Smooth muscle cell (in vitro differentiated cells): ENCODE results near the gene ZNRF3. TPM values are rescaled to one million over a fixed set of nuclear protein-coding genes. Genes with fewer than 3 reads are reported as not detected.

Experiments
- DNase-seq: peaks from one replicate; lab custom pipeline; 2025; ENCODE audit not compliant: unreplicated experiment; lab: John Stamatoyannopoulos, UW
- H2AFZ ChIP-seq: fragments of 200-600 bp; sonication (generic); 2 replicates; pipeline ENCODE4 v1.6.0; 2016; ENCODE audit warnings: antibody characterized with exemption, low read depth, mild to moderate bottlenecking
- H3F3A ChIP-seq: fragments of 200-600 bp; sonication (generic); 2 replicates; pipeline ENCODE4 v1.6.0; 2017; ENCODE audit warnings: antibody characterized with exemption, low read depth
- H3K27ac ChIP-seq: fragments of 200-600 bp; sonication (generic); 2 replicates; pipeline ENCODE4 v1.5.1; 2016; ENCODE audit warnings: low read depth, mild to moderate bottlenecking
- H3K27me3 ChIP-seq: fragments of 200-600 bp; sonication (generic); 2 replicates; pipeline ENCODE4 v1.6.1; 2016; ENCODE audit warnings: low read depth, mild to moderate bottlenecking
- H3K36me3 ChIP-seq: fragments of 200-600 bp; sonication (generic); 2 replicates; pipeline ENCODE4 v1.5.1; 2016; ENCODE audit warnings: low read depth
- H3K4me1 ChIP-seq: fragments of 200-600 bp; sonication (generic); 2 replicates; pipeline ENCODE4 v1.5.1; 2016; ENCODE audit warnings: low read depth
- H3K4me2 ChIP-seq: fragments of 200-600 bp; sonication (generic); 2 replicates; pipeline ENCODE4 v1.6.0; 2016; ENCODE audit warnings: mild to moderate bottlenecking
- H3K4me3 ChIP-seq: fragments of 200-600 bp; sonication (generic); 2 replicates; pipeline ENCODE4 v1.5.1; 2016; ENCODE audit warnings: mild to moderate bottlenecking
- H3K79me2 ChIP-seq: fragments of 200-600 bp; sonication (generic); 2 replicates; pipeline ENCODE4 v1.6.0; 2016; ENCODE audit warnings: low read depth, mild to moderate bottlenecking
- H3K9ac ChIP-seq: fragments of 200-600 bp; sonication (generic); 2 replicates; pipeline ENCODE4 v1.6.0; 2016; ENCODE audit warnings: low read depth
- H3K9me3 ChIP-seq: fragments of 200-600 bp; sonication (generic); replicated peaks from 2 replicates; pipeline ENCODE4 v1.5.1; 2016; ENCODE audit warnings: low read depth
- H4K20me1 ChIP-seq: fragments of 200-600 bp; sonication (generic); 2 replicates; pipeline ENCODE4 v1.6.0; 2016; ENCODE audit warnings: low read depth
- CTCF ChIP-seq: fragments of 200-600 bp; sonication (generic); IDR thresholded peaks from 2 replicates; pipeline ENCODE4 v1.5.1; 2017; ENCODE audit warnings: borderline replicate concordance, mild to moderate bottlenecking, antibody characterized with exemption; ENCODE audit not compliant: insufficient read depth, poor library complexity, severe bottlenecking
- WGBS: methylation state at CpG from one replicate; pipeline ENCODE4 v1.1.7; 2016; ENCODE audit warnings: low lambda C conversion rate; 5-methylcytosine and 5-hydroxymethylcytosine counted together
- polyA plus RNA-seq: library from polyadenylated mRNA; unstranded; fragments of >200 nt; fragmentation: Nextera tagmentation; extraction: Ambion mirVana; gene quantifications from 2 replicates; pipeline ENCODE4 v1.2.1, GENCODE V29; 2016
- total RNA-seq: library from RNA; depleted of rRNA; stranded (reverse); fragments of >200 nt; gene quantifications from 2 replicates; pipeline ENCODE4 v1.2.3, GENCODE V29; 2014

Gene ZNRF3
- total and polyA plus RNA-seq, 2 experiments from 2014 or later: 4.7 to 5.5 TPM

DNA sequence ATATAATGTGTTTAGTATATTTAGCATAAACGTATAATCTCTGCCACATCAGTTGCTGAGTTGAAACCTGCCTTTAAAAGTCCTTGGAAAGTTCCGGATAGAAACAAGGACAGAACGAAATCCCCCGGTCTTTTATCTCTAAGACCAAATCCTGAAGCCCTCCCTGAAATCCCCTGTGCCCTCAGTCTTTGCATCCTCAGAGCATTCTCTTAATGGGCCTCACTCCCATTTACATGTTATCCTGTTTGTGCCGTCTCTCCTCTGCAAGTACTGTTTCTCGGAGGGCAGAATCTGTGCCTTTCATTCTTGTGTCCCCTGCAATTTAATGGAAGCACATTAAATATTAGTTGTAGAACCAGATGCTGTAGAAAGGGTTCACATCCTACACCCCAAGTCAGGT lies 56.0 kb downstream of the ZNRF3 start:
- H3K9ac ChIP-seq: no peak overlapping the region
- no peaks in the 10 kb centered on the region for H3K36me3 ChIP-seq
- peaks cover 8% of the 10 kb centered on the region for H3K79me2 ChIP-seq
- no peak overlapping the region for H2AFZ ChIP-seq
- 62% methylated on average over 6 of the region's 6 CpGs for WGBS
- H3F3A ChIP-seq: no peaks in the 10 kb centered on the region
- no peaks in the 10 kb centered on the region for H3K9me3 ChIP-seq
- H3K4me3 ChIP-seq: no peak overlapping the region
- H3K4me1 ChIP-seq: peaks cover 37% of the 10 kb centered on the region
- H4K20me1 ChIP-seq: peaks cover 49% of the 10 kb centered on the region
- no peak overlapping the region for H3K27ac ChIP-seq
- no peak for TF ChIP-seq CTCF
- no peak overlapping the region for H3K4me2 ChIP-seq
- no peak for DNase-seq
- no peaks in the 10 kb centered on the region for H3K27me3 ChIP-seq

DNA sequence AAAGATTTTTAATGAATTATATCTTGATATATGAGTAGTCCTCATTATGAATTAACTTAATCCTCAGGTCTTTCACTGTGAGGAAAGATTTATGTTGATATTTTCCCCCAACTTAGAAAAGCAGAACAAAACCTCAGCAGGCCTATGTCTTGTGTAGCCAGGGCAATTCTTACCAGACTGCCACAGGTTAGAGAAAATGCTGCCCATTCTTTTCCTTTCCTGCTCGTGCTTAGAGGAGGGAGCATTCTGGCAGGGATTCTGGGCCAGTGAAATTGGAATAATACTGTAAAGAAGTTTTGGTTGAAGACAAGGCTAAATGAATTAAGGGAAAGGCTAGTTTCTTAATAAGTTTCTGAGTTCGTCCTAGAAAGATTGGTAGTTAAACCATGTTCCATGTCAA lies 56.6 kb downstream of the ZNRF3 start:
- no peaks in the 10 kb centered on the region for H3K27me3 ChIP-seq
- peaks cover 8% of the 10 kb centered on the region for H3K79me2 ChIP-seq
- no peaks in the 10 kb centered on the region for H3F3A ChIP-seq
- H2AFZ ChIP-seq: no peak overlapping the region
- H3K9me3 ChIP-seq: no peaks in the 10 kb centered on the region
- H3K36me3 ChIP-seq: no peaks in the 10 kb centered on the region
- no peak for DNase-seq
- no peak overlapping the region for H3K9ac ChIP-seq
- H3K4me1 ChIP-seq: peaks cover 37% of the 10 kb centered on the region
- H3K27ac ChIP-seq: no peak overlapping the region
- TF ChIP-seq CTCF: no peak
- H4K20me1 ChIP-seq: peaks cover 45% of the 10 kb centered on the region
- H3K4me3 ChIP-seq: no peak overlapping the region
- H3K4me2 ChIP-seq: no peak overlapping the region
- WGBS: 75% methylated on average over 2 of the region's 2 CpGs

- Histone ChIP-seq H3K36me3 (no peaks in the 10 kb centered on the region), H3K4me3 (no peak overlapping the region), H3K4me2 (no peak overlapping the region), H3K9ac (no peak overlapping the region), H3K79me2 (peaks cover 8% of the 10 kb centered on the region), H3K9me3 (no peaks in the 10 kb centered on the region), H3F3A (no peaks in the 10 kb centered on the region), H4K20me1 (peaks cover 40% of the 10 kb centered on the region), H3K27me3 (no peaks in the 10 kb centered on the region), H2AFZ (no peak overlapping the region), H3K4me1 (peaks cover 37% of the 10 kb centered on the region), H3K27ac (no peak overlapping the region)
- no peak for TF ChIP-seq CTCF
- no peak for DNase-seq
- 79% methylated on average over 5 of the region's 5 CpGs for WGBS
Observed at GRCh38 chr22:28940441-28940840, 57.1 kb downstream of the ZNRF3 start.

DNA sequence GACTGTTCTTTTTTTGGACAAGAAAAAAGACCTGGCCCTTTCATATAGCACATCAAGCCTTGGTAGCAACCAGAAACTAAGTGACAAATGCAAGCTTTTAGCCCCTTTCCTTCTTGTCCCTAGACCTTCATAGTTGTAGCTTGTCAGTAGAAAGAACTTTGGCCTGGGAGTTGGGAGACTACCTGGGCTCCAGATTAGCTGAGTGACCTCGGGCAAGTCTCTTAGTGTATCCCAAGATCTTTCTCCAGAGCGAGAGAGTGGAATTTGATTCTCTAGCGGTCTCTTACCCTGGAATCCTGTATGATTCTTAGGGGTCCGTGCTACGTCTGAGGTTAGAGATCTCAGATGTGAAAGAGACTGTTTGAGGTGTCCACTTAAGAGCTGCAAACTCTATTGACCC lies 59.0 kb downstream of the ZNRF3 start:
- peaks cover 26% of the 10 kb centered on the region for H4K20me1 ChIP-seq
- no peak for TF ChIP-seq CTCF
- 86% methylated on average over 5 of the region's 5 CpGs for WGBS
- H3K79me2 ChIP-seq: peaks cover 15% of the 10 kb centered on the region
- no peaks in the 10 kb centered on the region for H3F3A ChIP-seq
- H3K4me3 ChIP-seq: no peak overlapping the region
- H3K4me2 ChIP-seq: no peak overlapping the region
- H3K27ac ChIP-seq: no peak overlapping the region
- H3K4me1 ChIP-seq: peaks cover 37% of the 10 kb centered on the region
- H3K9me3 ChIP-seq: no peaks in the 10 kb centered on the region
- H3K9ac ChIP-seq: no peak overlapping the region
- H3K36me3 ChIP-seq: no peaks in the 10 kb centered on the region
- H2AFZ ChIP-seq: no peak overlapping the region
- no peaks in the 10 kb centered on the region for H3K27me3 ChIP-seq
- DNase-seq: no peak
